Measurements from ENCODE around the gene AQP7.
"Not testable (repeated sequence)": the region's sequence is repeated elsewhere in the genome, so short reads cannot be mapped to it uniquely, and the experiment has no call there.

AQP7 gene

GRCh38 chr9:33404788-33405362 lies 2.5 kb upstream of the AQP7 start:
- no peak for TF ChIP-seq CTCF (IDR thresholded peaks at IDR 0.05; ENCODE audit: low read depth, low read length)
- no peak for DNase-seq (ENCODE audit: extremely low read depth, low read depth)

- TF ChIP-seq CTCF (IDR thresholded peaks at IDR 0.05; ENCODE audit: low read depth, low read length), result no peak
- no peak for DNase-seq (ENCODE audit: extremely low read depth, low read depth)
Measured at GRCh38 chr9:33403941-33404787, 1.8 kb upstream of the AQP7 start.

- not testable (repeated sequence) for DNase-seq (ENCODE audit: extremely low read depth, low read depth)
Measured at GRCh38 chr9:33401809-33402208, 559 bp downstream of the AQP7 start.

- DNase-seq (ENCODE audit: extremely low read depth, low read depth), result not testable (repeated sequence)
Measured at GRCh38 chr9:33399047-33399446, 3.3 kb downstream of the AQP7 start.

GRCh38 chr9:33397801-33398200 lies 4.6 kb downstream of the AQP7 start:
- not testable (repeated sequence) for DNase-seq (ENCODE audit: extremely low read depth, low read depth)

GRCh38 chr9:33395159-33395879 lies 7.0 kb downstream of the AQP7 start:
- not testable (repeated sequence) for DNase-seq (ENCODE audit: extremely low read depth, low read depth)

GRCh38 chr9:33393986-33394385 lies 8.4 kb downstream of the AQP7 start:
- DNase-seq (ENCODE audit: extremely low read depth, low read depth), result not testable (repeated sequence)

- DNase-seq (ENCODE audit: extremely low read depth, low read depth), result no peak
Measured at GRCh38 chr9:33393581-33393980, 8.8 kb downstream of the AQP7 start.

GRCh38 chr9:33392591-33393021 lies 9.8 kb downstream of the AQP7 start:
- not testable (repeated sequence) for DNase-seq (ENCODE audit: extremely low read depth, low read depth)

More at GRCh38 chr9:33393581-33393980, 8.8 kb downstream of the AQP7 start:
- TF ChIP-seq CTCF (IDR thresholded peaks at IDR 0.05; ENCODE audit: low read depth, low read length), result no peak

- peak; percentile 94 for DNase-seq (ENCODE audit: extremely low read depth, low read depth)
Measured at GRCh38 chr9:33391111-33391771, 11.1 kb downstream of the AQP7 start.

Data from AG09319 (cell line).